Measurements from ENCODE around the gene OLIG2. TPM values are rescaled to one million over a fixed set of nuclear protein-coding genes. Genes with fewer than 3 reads are reported as not detected.

The OLIG2 gene
- total RNA-seq, 1 donor from 2014 or later: not detected

DNA sequence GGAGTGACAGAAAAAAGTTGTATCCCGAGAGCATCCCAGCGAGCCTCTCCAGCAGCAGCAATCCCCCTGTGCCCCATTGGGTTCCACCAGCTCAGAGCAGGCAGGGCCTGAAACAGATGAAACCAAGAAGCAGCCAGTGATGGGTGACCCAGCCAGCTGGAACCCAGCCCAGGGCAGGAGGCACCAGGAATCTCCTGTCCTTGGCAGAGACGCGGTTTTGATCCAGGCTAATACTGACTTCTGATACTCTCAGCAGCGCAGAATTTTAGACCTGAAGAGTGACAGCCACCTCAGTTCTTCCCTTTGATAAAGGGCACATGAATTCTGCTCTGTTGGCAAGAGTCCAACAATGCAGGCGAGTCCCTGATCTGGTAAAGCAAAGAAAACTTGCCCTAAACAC lies 32.8 kb downstream of the OLIG2 start:
- intact Hi-C loops (cut with DNase I): no loop called here
- DNase-seq (ENCODE audit: low spot score): no peak

DNA sequence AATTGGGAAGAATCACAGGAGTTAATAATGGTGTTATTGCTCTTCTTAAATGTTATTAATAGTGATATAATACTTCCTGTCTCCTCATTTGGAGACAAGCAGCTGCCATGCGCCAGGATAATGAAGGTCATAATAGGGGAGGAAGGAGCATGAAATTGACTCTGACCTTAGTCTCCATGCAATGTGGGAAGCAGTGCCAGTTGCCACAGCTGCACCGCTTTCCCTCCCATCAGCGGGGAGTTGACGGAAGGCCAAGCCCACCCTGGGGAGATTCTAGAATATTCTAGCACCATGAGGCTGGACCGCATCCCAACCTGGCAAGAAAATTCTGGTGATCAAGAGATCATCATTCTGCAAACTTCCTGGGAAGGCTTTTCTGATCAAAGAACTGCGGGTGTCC lies 33.2 kb downstream of the OLIG2 start:
- intact Hi-C loops (cut with DNase I): no loop called here
- DNase-seq (ENCODE audit: low spot score): no peak

DNA sequence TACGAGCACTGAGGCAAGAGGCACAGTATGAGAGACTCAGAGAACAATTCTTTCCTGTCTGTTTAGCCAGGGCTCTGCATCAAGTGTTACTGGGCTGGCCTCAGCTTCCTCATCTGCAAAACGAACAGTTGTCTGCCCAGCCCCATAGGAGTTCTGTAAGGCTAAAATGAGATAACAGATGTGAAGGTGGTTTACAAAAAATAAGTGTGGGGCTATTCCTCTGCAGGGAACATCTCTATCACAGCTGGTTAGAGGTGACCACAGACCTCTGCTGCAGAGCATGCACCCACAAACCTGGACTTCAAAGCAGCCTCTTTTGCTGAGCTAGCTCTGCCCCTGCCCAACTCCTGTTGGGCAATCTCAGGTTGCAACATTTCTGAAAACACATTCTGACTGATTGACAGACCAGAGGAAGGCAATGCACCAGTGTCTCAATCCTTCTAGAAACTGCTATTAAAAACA lies 33.7 kb downstream of the OLIG2 start:
- intact Hi-C loops (cut with DNase I): no loop called here
- peak; percentile 80 for DNase-seq (ENCODE audit: low spot score)

DNA sequence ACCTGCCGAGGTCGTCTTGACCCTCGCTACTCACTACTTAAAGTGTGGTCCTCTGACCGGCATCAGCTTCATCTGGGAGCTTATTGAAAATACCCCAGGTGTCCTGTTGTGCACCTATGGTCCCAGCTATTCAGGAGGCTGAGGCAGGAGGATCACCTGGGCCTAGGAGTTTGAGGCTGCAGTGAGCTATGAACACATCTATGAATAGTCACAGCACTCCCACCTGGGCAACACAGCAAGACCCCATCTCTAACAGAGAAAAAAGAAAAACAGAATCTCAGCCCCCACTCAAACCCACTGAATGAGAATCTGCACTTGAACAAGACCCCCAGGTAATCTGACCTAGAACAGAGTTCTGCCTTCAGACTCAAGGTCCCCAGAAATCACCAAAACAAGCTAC lies 35.5 kb downstream of the OLIG2 start:
- no peak for DNase-seq (ENCODE audit: low spot score)
- intact Hi-C loops (cut with DNase I): no loop called here

DNA sequence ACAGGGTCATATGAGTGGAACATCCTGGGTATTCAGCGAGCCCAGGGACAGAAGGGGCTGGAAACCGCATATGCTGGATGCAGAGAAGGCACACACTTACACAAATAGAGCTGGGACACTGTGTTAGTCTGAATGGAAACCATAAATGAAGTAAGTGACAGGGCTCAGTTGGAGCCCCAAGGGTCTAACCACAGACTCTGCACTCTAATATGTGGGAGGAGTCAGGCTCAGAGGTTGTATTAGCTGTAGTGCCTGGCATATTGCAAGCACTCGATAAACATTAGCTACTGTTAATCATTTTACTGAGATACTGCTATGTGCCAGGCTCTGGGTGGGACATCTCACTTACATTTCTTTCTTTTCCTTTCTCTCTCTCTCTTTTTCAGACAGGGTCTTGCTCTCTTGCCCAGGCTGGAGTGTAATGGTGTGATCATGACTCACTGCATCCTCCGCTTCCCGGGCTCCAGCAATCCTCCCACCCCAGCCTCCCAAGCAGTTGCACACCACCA lies 37.7 kb downstream of the OLIG2 start:
- DNase-seq (ENCODE audit: low spot score): no peak
- intact Hi-C loops (cut with DNase I): no loop called here

DNA sequence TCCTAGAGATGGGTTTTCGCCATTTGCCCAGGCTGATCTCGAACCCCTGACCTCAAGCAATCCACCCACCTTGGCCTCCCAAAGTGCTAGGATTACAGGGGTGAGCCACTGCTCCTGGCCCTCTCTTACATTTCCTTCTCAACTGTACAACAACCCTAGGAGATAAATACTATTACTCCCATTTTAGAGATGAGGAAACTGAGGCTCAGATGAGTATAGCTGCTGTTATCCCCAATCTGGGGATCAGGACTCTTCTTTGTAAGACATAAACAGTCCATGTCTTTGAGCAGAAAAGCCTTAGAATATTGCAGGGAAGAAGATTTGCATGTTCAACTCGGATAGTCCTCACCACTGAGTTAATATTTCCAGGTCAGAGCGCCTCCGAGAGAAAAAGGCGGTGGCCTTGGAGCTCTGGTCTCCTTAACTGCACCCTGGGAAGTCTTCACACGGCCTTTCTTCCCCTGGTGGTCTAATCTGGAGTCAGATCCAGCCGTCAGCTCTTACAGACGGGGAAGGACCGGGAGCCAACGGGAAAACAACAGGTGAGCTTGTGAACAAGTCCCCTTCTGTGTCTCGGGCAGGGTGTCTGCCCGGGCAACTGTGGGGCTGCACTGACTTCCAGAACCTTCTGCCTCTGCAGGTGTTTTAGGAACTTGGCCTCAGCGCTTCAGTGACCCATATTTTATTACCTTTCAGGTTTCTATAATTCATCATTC lies 38.3 kb downstream of the OLIG2 start:
- no peak for DNase-seq (ENCODE audit: low spot score)
- intact Hi-C loops (cut with DNase I): no loop called here

DNA sequence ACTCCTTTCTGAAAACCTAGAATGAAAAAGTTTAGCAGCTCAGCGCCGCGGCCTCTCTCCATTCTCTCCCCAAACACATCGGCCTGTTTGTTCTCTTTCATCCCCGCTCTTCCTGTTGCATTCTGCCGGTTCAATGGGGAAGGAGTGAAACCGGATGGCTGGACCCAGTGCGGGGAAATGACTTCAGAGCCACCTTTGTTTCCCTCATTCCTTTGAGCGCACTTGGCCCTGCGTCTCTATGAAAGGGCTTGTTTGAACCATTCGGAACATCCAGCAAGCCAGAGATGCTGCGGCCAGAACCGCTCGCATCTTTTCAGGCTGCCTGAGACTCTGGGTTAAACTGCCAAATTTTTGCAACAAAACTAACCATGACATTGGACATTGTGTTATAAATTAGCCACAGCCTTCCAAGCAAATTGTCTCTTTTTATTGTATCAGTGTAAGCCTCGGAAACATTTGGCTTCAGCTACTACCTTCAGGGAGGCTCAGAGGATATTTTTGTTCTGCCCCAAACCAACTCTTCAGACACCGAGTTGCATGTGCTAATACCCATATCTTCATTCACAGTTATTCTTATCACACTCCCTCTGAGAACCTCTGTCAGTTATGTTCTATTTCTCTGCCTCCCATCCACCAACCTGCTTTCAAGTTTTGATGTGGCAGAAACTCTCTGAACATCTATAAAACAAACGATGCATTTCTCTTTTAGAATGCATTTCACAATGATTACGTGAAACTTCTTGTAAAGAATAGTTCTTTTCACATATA lies 39.1 kb downstream of the OLIG2 start:
- intact Hi-C loops (cut with DNase I): no loop called here
- DNase-seq (ENCODE audit: low spot score): no peak

DNA sequence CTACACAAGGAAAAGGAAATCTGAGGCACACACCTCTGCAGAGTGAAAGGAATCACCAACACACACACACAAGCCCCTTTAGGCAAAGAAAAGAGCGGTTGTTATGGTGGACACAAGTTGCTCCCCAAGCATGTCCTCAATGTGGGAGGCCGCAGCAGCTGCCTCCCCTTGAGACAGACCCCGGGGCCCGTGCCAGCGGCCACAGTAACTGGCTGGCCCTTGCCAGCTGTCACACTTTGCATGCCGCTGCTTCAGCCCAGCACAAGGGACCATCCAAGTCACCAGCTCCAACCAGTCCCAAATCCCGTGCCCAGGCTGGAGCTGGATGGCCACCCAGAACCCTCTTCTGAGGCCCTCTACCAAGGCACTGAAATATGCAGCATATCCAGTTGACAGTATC lies 41.3 kb downstream of the OLIG2 start:
- intact Hi-C loops (cut with DNase I): no loop called here
- DNase-seq (ENCODE audit: low spot score): no peak

DNA sequence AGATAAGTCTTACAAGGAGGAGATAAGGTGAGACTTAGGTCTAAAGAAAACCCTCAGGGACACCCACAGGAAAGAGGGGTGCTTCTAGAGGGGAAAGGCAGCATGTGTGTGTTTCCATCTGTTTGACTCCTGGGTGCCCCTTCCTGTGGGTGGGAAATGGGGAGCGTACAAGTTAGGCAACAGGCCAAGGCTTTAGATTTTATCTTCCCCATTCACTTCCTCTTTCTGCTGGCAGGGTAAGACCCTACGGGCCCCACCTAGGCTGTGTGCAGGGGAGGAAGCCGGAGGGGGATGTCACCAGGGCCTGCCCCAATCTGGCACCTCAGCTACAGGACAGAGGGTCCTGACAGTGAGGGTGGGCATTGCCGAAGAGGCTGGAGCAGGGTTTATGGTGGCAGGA lies 41.7 kb downstream of the OLIG2 start:
- DNase-seq (ENCODE audit: low spot score): no peak
- intact Hi-C loops (cut with DNase I): no loop called here

DNA sequence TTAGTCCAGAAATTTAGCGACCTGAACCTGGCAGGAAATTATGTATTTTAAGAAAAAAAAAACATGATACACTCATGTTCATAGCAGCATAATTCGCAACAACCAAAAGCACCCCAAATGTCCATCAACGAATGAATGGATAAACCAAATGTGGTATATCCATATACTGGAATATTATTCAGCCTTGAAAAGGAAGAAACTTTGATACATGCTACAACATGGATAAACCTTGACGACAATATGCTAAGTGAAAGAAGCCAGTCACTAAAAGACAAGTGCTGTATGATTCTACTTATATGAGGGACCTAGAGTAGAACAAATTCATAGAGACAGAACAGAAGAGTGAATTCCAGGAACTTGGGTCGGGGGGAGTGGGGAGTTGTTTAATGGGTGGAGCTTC lies 43.5 kb downstream of the OLIG2 start:
- intact Hi-C loops (cut with DNase I): no loop called here
- DNase-seq (ENCODE audit: low spot score): no peak

DNA sequence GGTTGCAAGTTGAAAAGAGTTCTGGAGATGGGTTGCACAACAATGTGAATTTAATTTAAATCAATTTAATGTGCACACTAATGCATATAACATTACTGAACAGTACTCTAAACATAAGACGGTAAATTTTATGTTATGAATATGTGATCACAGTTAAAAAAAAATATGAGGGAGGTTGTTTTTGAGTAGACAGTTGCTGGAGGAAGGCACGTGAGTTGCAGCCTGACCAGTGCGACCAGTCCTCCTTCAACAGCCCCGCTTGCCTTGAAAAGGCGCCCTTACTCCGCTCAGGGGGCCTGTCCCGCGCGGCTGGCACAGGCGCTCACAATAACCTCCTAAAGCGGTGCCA lies 43.9 kb downstream of the OLIG2 start:
- intact Hi-C loops (cut with DNase I): no loop called here
- DNase-seq (ENCODE audit: low spot score): no peak

DNA sequence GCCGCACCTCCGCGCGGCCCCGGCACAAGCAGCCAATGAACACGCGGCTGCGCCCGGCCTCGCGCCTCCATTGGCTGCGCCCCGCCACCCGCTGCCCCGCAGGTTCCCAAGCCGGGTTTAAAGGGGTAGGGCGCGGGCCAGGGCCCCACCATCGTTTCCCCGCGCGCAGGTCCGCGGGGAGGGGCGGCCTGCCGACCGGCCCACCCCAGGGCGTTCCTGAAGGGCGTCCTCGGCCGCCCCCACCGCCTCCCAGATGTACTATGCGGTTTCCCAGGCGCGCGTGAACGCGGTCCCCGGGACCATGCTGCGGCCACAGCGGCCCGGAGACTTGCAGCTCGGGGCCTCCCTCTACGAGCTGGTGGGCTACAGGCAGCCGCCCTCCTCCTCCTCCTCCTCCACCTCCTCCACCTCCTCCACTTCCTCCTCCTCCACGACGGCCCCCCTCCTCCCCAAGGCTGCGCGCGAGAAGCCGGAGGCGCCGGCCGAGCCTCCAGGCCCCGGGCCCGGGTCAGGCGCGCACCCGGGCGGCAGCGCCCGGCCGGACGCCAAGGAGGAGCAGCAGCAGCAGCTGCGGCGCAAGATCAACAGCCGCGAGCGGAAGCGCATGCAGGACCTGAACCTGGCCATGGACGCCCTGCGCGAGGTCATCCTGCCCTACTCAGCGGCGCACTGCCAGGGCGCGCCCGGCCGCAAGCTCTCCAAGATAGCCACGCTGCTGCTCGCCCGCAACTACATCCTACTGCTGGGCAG lies 44.4 kb downstream of the OLIG2 start, which contains the start of gene OLIG1:
Gene OLIG1, plus strand, starts transcription at position 148 of the 750 bp plus-strand sequence. Its CDS starts 106 bp downstream, at position 254.
- DNase-seq (ENCODE audit: low spot score): peak; percentile 89
- intact Hi-C loops (cut with DNase I): no loop called here

DNA sequence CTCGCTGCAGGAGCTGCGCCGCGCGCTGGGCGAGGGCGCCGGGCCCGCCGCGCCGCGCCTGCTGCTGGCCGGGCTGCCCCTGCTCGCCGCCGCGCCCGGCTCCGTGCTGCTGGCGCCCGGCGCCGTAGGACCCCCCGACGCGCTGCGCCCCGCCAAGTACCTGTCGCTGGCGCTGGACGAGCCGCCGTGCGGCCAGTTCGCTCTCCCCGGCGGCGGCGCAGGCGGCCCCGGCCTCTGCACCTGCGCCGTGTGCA lies 44.9 kb downstream of the OLIG2 start:
- intact Hi-C loops (cut with DNase I): no loop called here
- DNase-seq (ENCODE audit: low spot score): no peak

DNA sequence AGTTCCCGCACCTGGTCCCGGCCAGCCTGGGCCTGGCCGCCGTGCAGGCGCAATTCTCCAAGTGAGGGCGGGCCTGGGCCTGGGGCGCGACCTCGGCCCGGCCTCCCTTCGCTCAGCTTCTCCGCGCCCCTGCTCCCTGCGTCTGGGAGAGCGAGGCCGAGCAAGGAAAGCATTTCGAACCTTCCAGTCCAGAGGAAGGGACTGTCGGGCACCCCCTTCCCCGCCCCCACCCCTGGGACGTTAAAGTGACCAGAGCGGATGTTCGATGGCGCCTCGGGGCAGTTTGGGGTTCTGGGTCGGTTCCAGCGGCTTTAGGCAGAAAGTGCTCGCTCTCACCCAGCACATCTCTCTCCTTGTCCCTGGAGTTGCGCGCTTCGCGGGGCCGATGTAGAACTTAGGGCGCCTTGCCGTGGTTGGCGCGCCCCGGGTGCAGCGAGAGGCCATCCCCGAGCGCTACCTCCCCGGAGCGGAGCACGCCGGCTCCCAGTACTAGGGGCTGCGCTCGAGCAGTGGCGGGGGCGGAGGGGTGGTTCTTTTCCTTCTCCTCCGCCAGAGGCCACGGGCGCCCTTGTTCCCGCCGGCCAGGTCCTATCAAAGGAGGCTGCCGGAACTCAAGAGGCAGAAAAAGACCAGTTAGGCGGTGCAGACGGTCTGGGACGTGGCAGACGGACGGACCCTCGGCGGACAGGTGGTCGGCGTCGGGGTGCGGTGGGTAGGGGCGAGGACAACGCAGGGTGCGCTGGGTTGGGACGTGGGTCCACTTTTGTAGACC lies 45.4 kb downstream of the OLIG2 start:
- intact Hi-C loops (cut with DNase I): no loop called here
- no peak for DNase-seq (ENCODE audit: low spot score)

DNA sequence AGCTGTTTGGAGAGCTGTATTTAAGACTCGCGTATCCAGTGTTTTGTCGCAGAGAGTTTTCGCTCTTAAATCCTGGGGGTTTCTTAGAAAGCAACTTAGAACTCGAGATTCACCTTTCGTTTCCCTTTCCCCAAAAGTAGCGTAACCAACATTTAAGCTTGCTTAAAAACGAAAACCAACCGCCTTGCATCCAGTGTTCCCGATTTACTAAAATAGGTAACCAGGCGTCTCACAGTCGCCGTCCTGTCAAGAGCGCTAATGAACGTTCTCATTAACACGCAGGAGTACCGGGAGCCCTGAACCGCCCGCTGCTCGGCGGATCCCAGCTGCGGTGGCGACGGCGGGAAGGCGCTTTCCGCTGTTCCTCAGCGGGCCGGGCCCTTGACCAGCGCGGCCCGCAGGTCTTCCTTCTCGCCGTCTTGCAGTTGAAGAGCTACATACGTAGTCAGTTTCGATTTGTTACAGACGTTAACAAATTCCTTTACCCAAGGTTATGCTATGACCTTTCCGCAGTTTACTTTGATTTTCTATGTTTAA lies 46.1 kb downstream of the OLIG2 start:
- DNase-seq (ENCODE audit: low spot score): no peak
- intact Hi-C loops (cut with DNase I): no loop called here

DNA sequence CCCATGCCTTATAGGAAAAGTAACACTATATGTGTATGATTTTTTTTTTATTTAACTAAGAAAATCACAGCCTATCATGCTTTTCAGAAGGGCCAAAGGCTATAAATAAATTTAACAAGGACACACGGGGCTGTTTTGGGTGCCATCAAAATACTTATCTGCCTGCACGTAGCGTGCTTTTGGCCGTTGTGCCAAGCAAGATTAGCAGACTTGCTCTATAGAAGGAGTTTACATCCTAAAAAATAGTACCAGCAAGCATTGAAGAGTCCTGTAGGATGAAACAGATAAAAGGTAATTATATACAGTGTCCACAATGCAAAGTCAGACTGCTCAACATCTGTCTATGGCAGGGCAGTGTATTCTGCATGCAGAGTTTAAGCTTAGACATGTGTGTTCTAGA lies 47.9 kb downstream of the OLIG2 start:
- no peak for DNase-seq (ENCODE audit: low spot score)
- intact Hi-C loops (cut with DNase I): no loop called here

DNA sequence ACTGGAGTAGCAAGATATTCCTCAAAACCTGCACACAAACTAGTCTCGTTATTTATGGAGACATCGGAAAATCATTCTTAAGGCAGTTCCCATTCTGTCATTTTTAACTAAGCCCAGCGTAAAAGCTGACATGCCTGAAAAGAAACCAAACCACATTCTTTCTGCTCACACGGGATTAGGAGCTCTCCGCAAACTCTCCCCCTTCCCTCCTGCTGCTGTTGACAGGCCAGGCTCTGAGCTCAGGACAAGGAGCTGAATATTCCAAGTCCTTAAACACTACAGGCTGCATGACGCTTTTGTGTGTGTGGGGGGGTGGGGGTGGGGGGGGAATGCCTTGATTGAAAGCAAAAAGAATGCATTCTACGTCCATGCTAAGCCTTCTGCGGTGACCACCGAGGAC lies 49.4 kb downstream of the OLIG2 start:
- intact Hi-C loops (cut with DNase I): no loop called here
- no peak for DNase-seq (ENCODE audit: low spot score)

DNA sequence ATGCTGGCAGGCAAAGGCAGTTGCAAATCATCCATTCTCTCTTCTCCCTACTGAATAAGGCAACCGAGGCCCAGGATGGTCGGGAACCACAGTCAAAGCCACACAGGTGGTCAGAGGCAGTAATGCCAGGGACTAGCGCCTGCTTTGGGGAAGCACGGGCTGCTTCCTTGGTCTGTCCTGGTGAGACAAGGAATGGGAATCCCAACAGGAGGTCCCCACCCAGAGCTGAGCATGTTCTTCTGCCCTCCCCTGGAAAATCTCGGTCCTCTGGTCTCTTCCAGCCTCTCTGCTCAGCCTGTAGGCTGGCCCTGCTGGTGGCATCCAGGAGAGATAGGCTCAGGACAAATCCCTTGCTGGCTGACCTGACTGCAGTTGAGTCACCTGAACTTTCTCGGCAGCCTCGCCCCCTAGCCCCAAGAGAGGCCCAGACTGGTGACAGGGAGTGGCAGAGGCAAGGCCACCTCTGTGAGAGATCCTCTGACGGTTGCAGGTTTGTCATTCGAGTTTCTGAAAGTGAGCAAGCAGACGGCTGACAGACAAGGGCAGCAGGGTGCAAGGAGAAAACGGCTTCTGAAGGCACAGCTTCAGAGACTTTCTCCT lies 50.0 kb downstream of the OLIG2 start:
- no peak for DNase-seq (ENCODE audit: low spot score)
- intact Hi-C loops (cut with DNase I): no loop called here

DNA sequence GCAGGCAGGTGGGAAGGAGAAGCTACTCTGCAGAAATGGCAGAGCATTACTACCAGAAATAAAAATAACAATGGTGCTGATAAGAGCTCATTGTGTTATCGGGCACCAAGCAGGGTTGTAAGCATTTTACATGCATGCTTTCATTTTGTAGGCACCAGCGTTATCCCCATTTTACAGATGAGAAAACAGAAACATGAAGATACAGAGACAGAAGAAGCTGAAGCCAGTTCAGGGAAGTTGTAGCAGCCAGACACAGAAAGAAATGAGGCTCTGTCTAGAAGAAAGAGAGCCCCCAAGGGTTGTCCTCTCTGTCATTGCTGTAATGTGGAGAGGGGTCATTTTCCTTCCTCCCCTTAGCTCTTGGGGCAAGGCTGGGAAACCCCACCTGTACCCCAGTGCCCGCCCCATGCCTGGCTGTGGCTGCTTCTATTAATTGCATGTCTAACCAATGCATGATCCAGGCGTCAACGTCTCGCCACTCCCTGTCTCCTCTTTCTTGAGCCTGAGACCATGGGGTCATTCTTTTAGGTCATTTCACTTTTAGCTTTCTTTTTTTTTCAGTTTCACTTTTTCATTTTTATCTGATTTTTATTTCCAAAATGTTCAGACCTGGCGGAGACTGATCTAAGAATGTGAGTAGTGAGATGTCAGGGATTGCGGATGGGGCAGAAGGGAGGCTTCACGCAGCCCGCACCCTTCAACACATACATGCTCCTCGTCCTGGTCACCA lies 51.0 kb downstream of the OLIG2 start:
- DNase-seq (ENCODE audit: low spot score): no peak
- intact Hi-C loops (cut with DNase I): no loop called here
